ENCODE data around the gene PRKN. TPM values are rescaled to one million over a fixed set of nuclear protein-coding genes. Genes with fewer than 3 reads are reported as not detected.

PRKN gene
- total and polyA plus RNA-seq, 9 donors, result 3.0 to 15.0 (median 9.2) TPM

GRCh38 chr6:162481938-162482337 is 245.6 kb downstream of the PRKN start:
- Histone ChIP-seq H3K4me3 (no peak overlapping the region), H3K27ac (no peak overlapping the region), H3K27me3 (no peaks in the 10 kb centered on the region), H3K4me1 (ENCODE audit: insufficient read depth) (peaks cover 15% of the 10 kb centered on the region), H3K36me3 (no peaks in the 10 kb centered on the region), H3K9me3 (no peaks in the 10 kb centered on the region)
- TF ChIP-seq POLR2A (IDR thresholded peaks at IDR 0.05) (no peak), EP300 (IDR thresholded peaks at IDR 0.05) (no peak), CTCF (IDR thresholded peaks at IDR 0.05) (no peak)
- intact Hi-C loops (cut with DNase I), result no loop called here
- DNase-seq, result no peak

GRCh38 chr6:162481320-162481719 is 246.2 kb downstream of the PRKN start:
- DNase-seq, result no peak
- H3K27ac ChIP-seq, result no peak overlapping the region
- intact Hi-C loops (cut with DNase I), result no loop called here
- H3K27me3 ChIP-seq, result no peaks in the 10 kb centered on the region
- H3K4me1 ChIP-seq (ENCODE audit: insufficient read depth), result peaks cover 15% of the 10 kb centered on the region
- no peak overlapping the region for H3K4me3 ChIP-seq
- H3K36me3 ChIP-seq, result no peaks in the 10 kb centered on the region
- TF ChIP-seq CTCF (IDR thresholded peaks at IDR 0.05) (no peak), POLR2A (IDR thresholded peaks at IDR 0.05) (no peak), EP300 (IDR thresholded peaks at IDR 0.05) (no peak)
- no peaks in the 10 kb centered on the region for H3K9me3 ChIP-seq
- 79 to 87% (median 82%) methylated on average over 2 of the region's 2 CpGs for WGBS, 3 donors

- 9 to 32% (median 16%) methylated on average over 7 of the region's 7 CpGs for WGBS, 3 donors
- Histone ChIP-seq H3K4me1 (ENCODE audit: insufficient read depth) (peaks cover 14% of the 10 kb centered on the region), H3K27me3 (no peaks in the 10 kb centered on the region), H3K4me3 (no peak overlapping the region), H3K9me3 (no peaks in the 10 kb centered on the region), H3K36me3 (no peaks in the 10 kb centered on the region), H3K27ac (peak overlapping the region; percentile 9 to 67)
- peak in 1 of 5 donors; percentile 19 for DNase-seq
- intact Hi-C loops (cut with DNase I), result no loop called here
- TF ChIP-seq CTCF (IDR thresholded peaks at IDR 0.05) (no peak), EP300 (IDR thresholded peaks at IDR 0.05) (no peak), POLR2A (IDR thresholded peaks at IDR 0.05) (no peak)
Measured at GRCh38 chr6:162478192-162478671, 249.3 kb downstream of the PRKN start.

- Histone ChIP-seq H3K9me3 (no peaks in the 10 kb centered on the region), H3K27ac (no peak overlapping the region), H3K4me1 (ENCODE audit: insufficient read depth) (peaks cover 14% of the 10 kb centered on the region), H3K27me3 (no peaks in the 10 kb centered on the region), H3K4me3 (no peak overlapping the region), H3K36me3 (no peaks in the 10 kb centered on the region)
- 58 to 83% (median 68%) methylated on average over 2 of the region's 2 CpGs for WGBS, 3 donors
- no peak for DNase-seq
- intact Hi-C loops (cut with DNase I), result no loop called here
- TF ChIP-seq EP300 (IDR thresholded peaks at IDR 0.05) (no peak), CTCF (IDR thresholded peaks at IDR 0.05) (no peak), POLR2A (IDR thresholded peaks at IDR 0.05) (no peak)
Measured at GRCh38 chr6:162474722-162475121, 252.8 kb downstream of the PRKN start.
